Measurements from ENCODE around the gene SEL1L. TPM values are rescaled to one million over a fixed set of nuclear protein-coding genes. Genes with fewer than 3 reads are reported as not detected.

SEL1L gene
- total and polyA plus RNA-seq, 2 of the 13 experiments (the other 11 are each of a cell fraction or from before 2014, with no cell fraction given) = 15.3 to 61.0 TPM

DNA sequence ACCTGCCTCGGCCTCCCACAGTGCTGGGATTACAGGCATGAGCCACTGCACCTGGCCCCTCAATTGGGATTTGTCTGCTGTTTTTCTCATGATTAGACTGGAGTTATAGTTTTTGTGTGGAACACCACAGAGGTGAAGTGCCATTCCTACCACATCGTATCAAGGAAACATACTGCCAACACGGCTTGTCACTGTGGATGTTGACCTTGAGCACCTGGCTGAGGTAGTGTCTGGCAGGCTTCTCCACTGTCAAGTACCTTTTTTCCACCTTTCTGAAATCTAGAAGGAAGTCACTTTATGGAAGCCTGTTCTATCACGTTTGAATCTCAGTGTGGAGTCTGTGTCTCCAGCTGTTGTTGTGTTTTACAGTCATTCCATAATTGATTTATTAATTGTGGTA lies 21.4 kb upstream of the SEL1L start:
- DNase-seq (ENCODE audit: low spot score) = no peak
- Histone ChIP-seq H2AFZ (ENCODE audit: low read length) (no peak overlapping the region), H3K4me1 (ENCODE audit: insufficient read depth, low read length) (no peaks in the 10 kb centered on the region), H3K27me3 (ENCODE audit: control insufficient read depth in 1 of 2, insufficient read depth in 2 of 2, low read length in 2 of 2) (no peaks in the 10 kb centered on the region), H3K4me3 (replicated peaks in 1 of 3; ENCODE audit: insufficient read depth in 1 of 3, low read depth in 2 of 3, low read length in 3 of 3) (no peak overlapping the region), H3K79me2 (ENCODE audit: insufficient read depth, low read length) (no peaks in the 10 kb centered on the region), H3K4me2 (ENCODE audit: low read depth, low read length) (no peak overlapping the region), H3K36me3 (replicated peaks in 1 of 2; ENCODE audit: control insufficient read depth in 1 of 2, insufficient read depth in 2 of 2, low read length in 2 of 2) (no peaks in the 10 kb centered on the region), H3K27ac (ENCODE audit: extremely low read length, insufficient read depth, low read length) (no peak overlapping the region), H3K9me3 (ENCODE audit: low read length) (no peaks in the 10 kb centered on the region), H4K20me1 (ENCODE audit: insufficient read depth, low read length) (no peaks in the 10 kb centered on the region), H3K9ac (ENCODE audit: insufficient read depth, low read depth, low read length) (no peak overlapping the region)
- no peak for ATAC-seq
- POLR2A ChIA-PET = no interaction called here
- no TSS peak for BruUV-seq (replicated peaks)
- intact Hi-C loops (cut with micrococcal nuclease; ENCODE audit: unreplicated experiment) (no loop called here), in situ Hi-C loops (cut with HindIII; ENCODE audit: extremely low pct_ligation_motif_present, low pct_unique_long_range_greater_than_20kb) (no loop called here)
- FAIRE-seq = no peak
- WGBS (ENCODE audit: low lambda C conversion rate) = 14% methylated on average over 4 of the region's 4 CpGs
- CTCF ChIA-PET (ENCODE audit: low intra/inter-chr PET ratio, low total read pairs) = no interaction called here
- TF ChIP-seq SRSF1 (optimal IDR thresholded peaks at IDR 0.05; ENCODE audit: low read depth, low read length) (no peak), MTF1 (CRISPR knock-in tag; IDR thresholded peaks at IDR 0.05) (no peak), HNF1B (CRISPR knock-in tag; IDR thresholded peaks at IDR 0.05) (no peak), ZSCAN12 (CRISPR knock-in tag; IDR thresholded peaks at IDR 0.05) (no peak), ZNF180 (CRISPR knock-in tag; IDR thresholded peaks at IDR 0.05; ENCODE audit: borderline replicate concordance, low read depth) (no peak), JARID2 (CRISPR knock-in tag; IDR thresholded peaks at IDR 0.05; ENCODE audit: insufficient replicate concordance) (no peak), XBP1 (CRISPR knock-in tag; IDR thresholded peaks at IDR 0.05) (no peak), ZNF660 (CRISPR knock-in tag; IDR thresholded peaks at IDR 0.05; ENCODE audit: borderline replicate concordance, low read depth) (no peak), ZNF746 (CRISPR knock-in tag; IDR thresholded peaks at IDR 0.05) (no peak), TFDP1 (CRISPR knock-in tag; IDR thresholded peaks at IDR 0.05; ENCODE audit: borderline replicate concordance) (no peak), NPAS2 (CRISPR knock-in tag; IDR thresholded peaks at IDR 0.05; ENCODE audit: borderline replicate concordance) (no peak), RAD21 (CRISPR knock-in tag; IDR thresholded peaks at IDR 0.05) (no peak), ZNF512B (CRISPR knock-in tag; IDR thresholded peaks at IDR 0.05; ENCODE audit: borderline replicate concordance) (no peak)
- TF ChIP-seq, protein P1, sequence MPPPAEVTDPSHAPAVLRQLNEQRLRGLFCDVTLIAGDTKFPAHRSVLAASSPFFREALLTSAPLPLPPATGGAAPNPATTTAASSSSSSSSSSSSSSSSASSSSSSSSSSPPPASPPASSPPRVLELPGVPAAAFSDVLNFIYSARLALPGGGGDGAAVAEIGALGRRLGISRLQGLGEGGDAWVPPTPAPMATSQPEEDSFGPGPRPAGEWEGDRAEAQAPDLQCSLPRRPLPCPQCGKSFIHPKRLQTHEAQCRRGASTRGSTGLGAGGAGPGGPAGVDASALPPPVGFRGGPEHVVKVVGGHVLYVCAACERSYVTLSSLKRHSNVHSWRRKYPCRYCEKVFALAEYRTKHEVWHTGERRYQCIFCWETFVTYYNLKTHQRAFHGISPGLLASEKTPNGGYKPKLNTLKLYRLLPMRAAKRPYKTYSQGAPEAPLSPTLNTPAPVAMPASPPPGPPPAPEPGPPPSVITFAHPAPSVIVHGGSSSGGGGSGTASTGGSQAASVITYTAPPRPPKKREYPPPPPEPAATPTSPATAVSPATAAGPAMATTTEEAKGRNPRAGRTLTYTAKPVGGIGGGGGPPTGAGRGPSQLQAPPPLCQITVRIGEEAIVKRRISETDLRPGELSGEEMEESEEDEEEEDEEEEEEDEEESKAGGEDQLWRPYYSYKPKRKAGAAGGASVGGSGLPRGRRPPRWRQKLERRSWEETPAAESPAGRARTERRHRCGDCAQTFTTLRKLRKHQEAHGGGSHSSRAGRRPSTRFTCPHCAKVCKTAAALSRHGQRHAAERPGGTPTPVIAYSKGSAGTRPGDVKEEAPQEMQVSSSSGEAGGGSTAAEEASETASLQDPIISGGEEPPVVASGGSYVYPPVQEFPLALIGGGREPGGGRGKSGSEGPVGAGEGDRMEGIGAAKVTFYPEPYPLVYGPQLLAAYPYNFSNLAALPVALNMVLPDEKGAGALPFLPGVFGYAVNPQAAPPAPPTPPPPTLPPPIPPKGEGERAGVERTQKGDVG (CRISPR knock-in tag; IDR thresholded peaks at IDR 0.05; ENCODE audit: borderline replicate concordance) = no peak
- TF ChIP-seq, protein P2, sequence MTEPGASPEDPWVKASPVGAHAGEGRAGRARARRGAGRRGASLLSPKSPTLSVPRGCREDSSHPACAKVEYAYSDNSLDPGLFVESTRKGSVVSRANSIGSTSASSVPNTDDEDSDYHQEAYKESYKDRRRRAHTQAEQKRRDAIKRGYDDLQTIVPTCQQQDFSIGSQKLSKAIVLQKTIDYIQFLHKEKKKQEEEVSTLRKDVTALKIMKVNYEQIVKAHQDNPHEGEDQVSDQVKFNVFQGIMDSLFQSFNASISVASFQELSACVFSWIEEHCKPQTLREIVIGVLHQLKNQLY (CRISPR knock-in tag; IDR thresholded peaks at IDR 0.05) = no peak
